Keratinocyte (primary cell): ENCODE data around the gene GRIA1. TPM values are rescaled to one million over a fixed set of nuclear protein-coding genes. Genes with fewer than 3 reads are reported as not detected.

Experiments used
- DNase-seq: peaks from one replicate; pipeline ENCODE4 v3.0.0-alpha.2; 2011; ENCODE audit warnings: low read depth, missing footprints, low spot score
- FAIRE-seq: peaks from 2 replicates; lab custom pipeline; 2011; peaks lifted over from hg19 to GRCh38; lab: Jason Lieb, UNC
- H2AFZ ChIP-seq: 2 replicates; pipeline ENCODE4 v1.6.0; 2012; ENCODE audit warnings: low read length, control low read depth, inconsistent platforms; ENCODE audit not compliant: control insufficient read depth
- H3K27ac ChIP-seq: 2 replicates; pipeline ENCODE4 v1.5.1; 2011; ENCODE audit warnings: low read length; ENCODE audit not compliant: control insufficient read depth, insufficient read depth
- H3K27me3 ChIP-seq: 3 replicates; pipeline ENCODE4 v1.6.0; 2011; ENCODE audit warnings: low read length; ENCODE audit not compliant: control insufficient read depth, insufficient read depth; ENCODE audit errors: extremely low read depth
- H3K36me3 ChIP-seq, 2 experiments: 2 replicates in 1 of 2; 3 replicates in 1 of 2; pipeline ENCODE4 v1.5.1; 2011; ENCODE audit warnings: low read length in 2 of 2, mild to moderate bottlenecking in 1 of 2; ENCODE audit not compliant: control insufficient read depth in 2 of 2, insufficient read depth in 2 of 2; ENCODE audit errors: extremely low read depth in 1 of 2
- H3K4me1 ChIP-seq: 3 replicates; pipeline ENCODE4 v1.5.1; 2011; ENCODE audit warnings: low read length; ENCODE audit not compliant: control insufficient read depth, insufficient read depth; ENCODE audit errors: extremely low read depth
- H3K4me2 ChIP-seq: 3 replicates; pipeline ENCODE4 v1.6.0; 2011; ENCODE audit warnings: low read depth, low read length; ENCODE audit not compliant: control insufficient read depth, insufficient read depth; ENCODE audit errors: extremely low read depth
- H3K4me3 ChIP-seq, 3 experiments: fragments of 200-600 bp in 1 of 3; sonication (generic) in 1 of 3; 2 replicates in 2 of 3; 3 replicates in 1 of 3; pipeline ENCODE4 v1.5.1; 2011 to 2016; ENCODE audit warnings: low read length in 3 of 3, mild to moderate bottlenecking in 3 of 3, control low read depth in 2 of 3, inconsistent platforms in 1 of 3, low read depth in 1 of 3, mixed read lengths in 1 of 3, mixed run types in 1 of 3, moderate library complexity in 1 of 3; ENCODE audit not compliant: control insufficient read depth in 2 of 3, insufficient read depth in 2 of 3; ENCODE audit errors: extremely low read depth in 1 of 3
- H3K79me2 ChIP-seq: 2 replicates; pipeline ENCODE4 v1.6.0; 2012; ENCODE audit warnings: low read length; ENCODE audit not compliant: control insufficient read depth, insufficient read depth
- H3K9ac ChIP-seq: 3 replicates; pipeline ENCODE4 v1.6.0; 2011; ENCODE audit warnings: low read length; ENCODE audit not compliant: control insufficient read depth, insufficient read depth; ENCODE audit errors: extremely low read depth
- H3K9me1 ChIP-seq: 3 replicates; pipeline ENCODE4 v1.6.0; 2011; ENCODE audit warnings: low read length; ENCODE audit not compliant: control insufficient read depth, insufficient read depth; ENCODE audit errors: extremely low read depth
- H3K9me3 ChIP-seq: 2 replicates; pipeline ENCODE4 v1.5.1; 2012; ENCODE audit warnings: low read depth, low read length; ENCODE audit not compliant: control insufficient read depth
- H4K20me1 ChIP-seq: 3 replicates; pipeline ENCODE4 v1.6.0; 2011; ENCODE audit warnings: low read length; ENCODE audit not compliant: control insufficient read depth, insufficient read depth; ENCODE audit errors: extremely low read depth
- EZH2 ChIP-seq: IDR thresholded peaks from one replicate; pipeline ENCODE4 v1.6.1; 2012; ENCODE audit warnings: inconsistent platforms, mild to moderate bottlenecking, low read length, moderate library complexity
- dilution Hi-C: fragments of 300-500 bp; cut with MboI; formaldehyde crosslinking; loops from one replicate; pipeline ENCODE4 v1.7.0; 2020; ENCODE audit warnings: low sequenced_read_pairs; ENCODE audit not compliant: extremely low pct_ligation_motif_present
- polyA plus RNA-seq, 5 experiments: library from polyadenylated mRNA; depleted of rRNA in 3 of 5; stranded (reverse) in 3 of 5; stranded (forward) in 1 of 5; unstranded in 1 of 5; fragments of >200 nt; gene quantifications; 1 replicate in 1 of 5; 2 replicates in 3 of 5; 3 replicates in 1 of 5; pipeline versions ENCODE4 v1.2.1 to v1.2.3, GENCODE V29; 2011 to 2012; ENCODE audit warnings: missing spikeins in 2 of 5, low read depth in 1 of 5, low replicate concordance in 1 of 5
- TF ChIP-seq, protein P1 (sequence below), 3 experiments: IDR thresholded peaks in 1 of 3; conservative IDR thresholded peaks in 1 of 3; optimal IDR thresholded peaks in 1 of 3; 2 replicates in 2 of 3; 3 replicates in 1 of 3; pipeline versions ENCODE3 to v1.5.1; 2011; ENCODE audit warnings: low read length in 3 of 3, mild to moderate bottlenecking in 3 of 3, moderate library complexity in 2 of 3, control low read depth in 1 of 3, inconsistent platforms in 1 of 3; ENCODE audit not compliant: insufficient read depth in 2 of 3; ENCODE audit errors: extremely low read depth in 1 of 3

Gene GRIA1
- polyA plus RNA-seq, 1 donor (not counting 4 experiments of a cell fraction or from before 2014, with no cell fraction given): not detected

DNA sequence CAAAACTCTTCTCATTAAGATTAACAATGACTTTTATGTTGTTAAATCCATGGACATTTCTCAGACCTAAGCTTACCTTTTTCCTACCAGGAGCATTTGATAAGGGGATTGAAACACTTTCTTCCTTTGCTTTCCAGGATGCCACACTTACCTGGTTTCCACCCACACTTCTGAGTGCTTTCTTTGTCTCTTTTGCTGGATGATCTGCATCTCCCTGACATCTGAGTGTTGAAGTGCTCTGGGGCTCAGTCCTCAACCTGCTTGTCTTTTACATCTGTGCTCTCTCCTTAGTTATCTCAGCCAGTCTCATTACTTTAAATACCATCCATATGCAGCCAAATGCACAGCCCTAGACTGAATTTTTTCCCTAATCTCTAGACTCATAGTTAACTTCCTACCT lies 22.9 kb upstream of the GRIA1 start:
- no peaks in the 10 kb centered on the region for H3K9me1 ChIP-seq
- no peaks in the 10 kb centered on the region for H4K20me1 ChIP-seq
- H2AFZ ChIP-seq: no peak overlapping the region
- no peak overlapping the region for H3K4me3 ChIP-seq
- dilution Hi-C loops: no loop called here
- DNase-seq: no peak
- H3K9ac ChIP-seq: no peak overlapping the region
- no peak overlapping the region for H3K27ac ChIP-seq
- no peaks in the 10 kb centered on the region for H3K9me3 ChIP-seq
- H3K36me3 ChIP-seq: no peaks in the 10 kb centered on the region
- no peaks in the 10 kb centered on the region for H3K27me3 ChIP-seq
- no peak for FAIRE-seq
- no peak for TF ChIP-seq EZH2
- TF ChIP-seq, protein P1, sequence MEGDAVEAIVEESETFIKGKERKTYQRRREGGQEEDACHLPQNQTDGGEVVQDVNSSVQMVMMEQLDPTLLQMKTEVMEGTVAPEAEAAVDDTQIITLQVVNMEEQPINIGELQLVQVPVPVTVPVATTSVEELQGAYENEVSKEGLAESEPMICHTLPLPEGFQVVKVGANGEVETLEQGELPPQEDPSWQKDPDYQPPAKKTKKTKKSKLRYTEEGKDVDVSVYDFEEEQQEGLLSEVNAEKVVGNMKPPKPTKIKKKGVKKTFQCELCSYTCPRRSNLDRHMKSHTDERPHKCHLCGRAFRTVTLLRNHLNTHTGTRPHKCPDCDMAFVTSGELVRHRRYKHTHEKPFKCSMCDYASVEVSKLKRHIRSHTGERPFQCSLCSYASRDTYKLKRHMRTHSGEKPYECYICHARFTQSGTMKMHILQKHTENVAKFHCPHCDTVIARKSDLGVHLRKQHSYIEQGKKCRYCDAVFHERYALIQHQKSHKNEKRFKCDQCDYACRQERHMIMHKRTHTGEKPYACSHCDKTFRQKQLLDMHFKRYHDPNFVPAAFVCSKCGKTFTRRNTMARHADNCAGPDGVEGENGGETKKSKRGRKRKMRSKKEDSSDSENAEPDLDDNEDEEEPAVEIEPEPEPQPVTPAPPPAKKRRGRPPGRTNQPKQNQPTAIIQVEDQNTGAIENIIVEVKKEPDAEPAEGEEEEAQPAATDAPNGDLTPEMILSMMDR (optimal IDR thresholded peaks at IDR 0.05 in 1 of 3, IDR thresholded peaks at IDR 0.05 in 1 of 3, conservative IDR thresholded peaks at IDR 0.05 in 1 of 3; ENCODE audit: extremely low read depth in 1 of 3, insufficient read depth in 2 of 3, low read length in 3 of 3): no peak
- H3K79me2 ChIP-seq: no peaks in the 10 kb centered on the region
- H3K4me1 ChIP-seq: peaks cover 5% of the 10 kb centered on the region
- no peak overlapping the region for H3K4me2 ChIP-seq

DNA sequence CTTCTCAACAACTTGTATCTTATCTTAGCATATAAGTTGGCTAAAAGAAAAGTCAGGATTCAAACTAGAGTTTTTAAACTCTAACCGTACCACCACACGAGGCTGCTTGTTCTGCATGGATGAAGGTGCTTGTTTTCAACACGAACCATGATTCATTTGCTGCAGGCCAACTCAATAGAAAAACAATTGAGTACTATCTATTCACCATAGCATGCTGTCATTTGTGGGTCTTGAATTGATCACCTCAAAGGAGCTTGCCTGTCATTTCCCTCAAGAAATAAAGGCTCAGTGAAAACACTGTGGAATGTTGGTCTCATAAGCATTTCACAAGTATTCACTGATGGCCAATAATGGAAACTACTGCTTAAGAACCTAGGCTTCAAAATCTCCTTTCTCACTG lies 21.0 kb upstream of the GRIA1 start:
- H3K9me1 ChIP-seq: no peaks in the 10 kb centered on the region
- no peaks in the 10 kb centered on the region for H3K79me2 ChIP-seq
- no peak overlapping the region for H3K27ac ChIP-seq
- dilution Hi-C loops: no loop called here
- H3K4me2 ChIP-seq: no peak overlapping the region
- no peaks in the 10 kb centered on the region for H4K20me1 ChIP-seq
- no peaks in the 10 kb centered on the region for H3K4me1 ChIP-seq
- TF ChIP-seq, protein P1 (optimal IDR thresholded peaks at IDR 0.05 in 1 of 3, IDR thresholded peaks at IDR 0.05 in 1 of 3, conservative IDR thresholded peaks at IDR 0.05 in 1 of 3; ENCODE audit: extremely low read depth in 1 of 3, insufficient read depth in 2 of 3, low read length in 3 of 3): no peak
- TF ChIP-seq EZH2: no peak
- no peaks in the 10 kb centered on the region for H3K36me3 ChIP-seq
- no peaks in the 10 kb centered on the region for H3K9me3 ChIP-seq
- no peak overlapping the region for H3K9ac ChIP-seq
- no peak overlapping the region for H2AFZ ChIP-seq
- DNase-seq (no peak), FAIRE-seq (no peak)
- H3K4me3 ChIP-seq: no peak overlapping the region
- no peaks in the 10 kb centered on the region for H3K27me3 ChIP-seq
